Measurements from ENCODE around the gene HNRNPR. TPM values are rescaled to one million over a fixed set of nuclear protein-coding genes. Genes with fewer than 3 reads are reported as not detected.

Gene HNRNPR
- total and polyA plus RNA-seq, 8 donors, result 84.3 to 277 (median 224) TPM

DNA sequence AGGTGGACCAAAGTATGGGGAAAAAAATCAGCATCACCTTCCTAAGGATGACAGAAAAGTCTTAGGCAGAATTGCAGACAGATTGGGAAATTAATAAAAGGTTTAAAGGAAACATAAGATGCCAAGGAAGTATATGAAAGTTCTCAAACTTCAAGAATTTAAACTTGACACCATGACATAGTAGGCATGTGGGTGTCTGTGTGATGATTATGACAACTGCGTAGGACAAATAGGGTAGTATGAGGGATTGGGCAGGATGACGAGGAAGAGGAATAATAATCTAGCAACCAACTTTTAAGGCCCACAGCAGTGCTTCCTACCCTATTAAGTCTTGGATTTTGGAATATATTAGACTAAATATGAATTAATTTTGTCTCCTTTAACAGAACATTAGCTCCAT is 52.4 kb downstream of the HNRNPR start:
- Histone ChIP-seq H3K9me3 (no peaks in the 10 kb centered on the region), H3K27me3 (no peaks in the 10 kb centered on the region), H3K4me1 (peaks cover 0 to 22% of the 10 kb centered on the region in 2 donors), H3K27ac (no peak overlapping the region), H3K36me3 (peaks cover 0 to 27% of the 10 kb centered on the region in 2 donors), H3K4me3 (no peak overlapping the region)
- intact Hi-C loops (cut with DNase I), result no loop called here
- no peak for DNase-seq
- TF ChIP-seq, protein P1, sequence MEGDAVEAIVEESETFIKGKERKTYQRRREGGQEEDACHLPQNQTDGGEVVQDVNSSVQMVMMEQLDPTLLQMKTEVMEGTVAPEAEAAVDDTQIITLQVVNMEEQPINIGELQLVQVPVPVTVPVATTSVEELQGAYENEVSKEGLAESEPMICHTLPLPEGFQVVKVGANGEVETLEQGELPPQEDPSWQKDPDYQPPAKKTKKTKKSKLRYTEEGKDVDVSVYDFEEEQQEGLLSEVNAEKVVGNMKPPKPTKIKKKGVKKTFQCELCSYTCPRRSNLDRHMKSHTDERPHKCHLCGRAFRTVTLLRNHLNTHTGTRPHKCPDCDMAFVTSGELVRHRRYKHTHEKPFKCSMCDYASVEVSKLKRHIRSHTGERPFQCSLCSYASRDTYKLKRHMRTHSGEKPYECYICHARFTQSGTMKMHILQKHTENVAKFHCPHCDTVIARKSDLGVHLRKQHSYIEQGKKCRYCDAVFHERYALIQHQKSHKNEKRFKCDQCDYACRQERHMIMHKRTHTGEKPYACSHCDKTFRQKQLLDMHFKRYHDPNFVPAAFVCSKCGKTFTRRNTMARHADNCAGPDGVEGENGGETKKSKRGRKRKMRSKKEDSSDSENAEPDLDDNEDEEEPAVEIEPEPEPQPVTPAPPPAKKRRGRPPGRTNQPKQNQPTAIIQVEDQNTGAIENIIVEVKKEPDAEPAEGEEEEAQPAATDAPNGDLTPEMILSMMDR (IDR thresholded peaks at IDR 0.05), result no peak
- ATAC-seq, result no peak

DNA sequence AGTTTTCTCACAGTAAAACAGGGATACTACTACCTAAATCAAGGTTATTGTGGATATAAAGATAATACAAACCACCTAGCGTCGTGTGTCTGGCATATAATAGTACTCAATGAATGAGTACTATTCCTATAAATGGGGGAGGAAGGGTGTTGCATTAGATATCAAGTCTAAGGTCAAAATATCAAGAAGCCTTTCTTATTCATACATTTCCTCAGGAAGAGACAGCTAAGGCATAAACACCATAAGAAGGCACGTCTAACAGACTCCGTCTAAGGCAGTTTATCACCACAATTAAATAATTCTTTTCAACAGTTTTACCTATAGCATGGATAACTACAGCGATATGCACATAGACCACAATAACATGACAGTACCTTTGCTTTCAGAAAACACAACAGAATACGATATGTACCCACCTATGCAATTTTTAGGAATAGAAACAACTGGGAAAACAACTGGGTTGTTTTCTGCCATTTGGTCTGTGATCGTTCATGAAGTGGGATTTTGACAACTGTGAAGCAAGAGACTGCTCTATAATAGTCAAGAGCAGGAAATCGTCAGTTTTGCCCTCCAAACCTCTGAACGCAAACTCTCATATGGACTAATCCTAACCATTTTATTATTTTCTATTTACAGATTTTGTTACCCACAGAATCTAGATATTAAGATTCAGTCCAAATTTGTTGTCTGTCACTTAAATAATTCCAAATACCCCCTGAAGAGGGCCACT is 53.1 kb downstream of the HNRNPR start:
- no peaks in the 10 kb centered on the region for H3K27me3 ChIP-seq
- no peak for DNase-seq
- TF ChIP-seq, protein P1 (IDR thresholded peaks at IDR 0.05), result no peak
- no peak overlapping the region for H3K4me3 ChIP-seq
- intact Hi-C loops (cut with DNase I), result no loop called here
- H3K4me1 ChIP-seq, result peaks cover 0 to 22% of the 10 kb centered on the region in 2 donors
- H3K36me3 ChIP-seq, result peaks cover 0 to 27% of the 10 kb centered on the region in 2 donors
- peak overlapping the region in 1 of 2 donors; percentile 39 for H3K27ac ChIP-seq
- no peaks in the 10 kb centered on the region for H3K9me3 ChIP-seq
- ATAC-seq, result no peak

DNA sequence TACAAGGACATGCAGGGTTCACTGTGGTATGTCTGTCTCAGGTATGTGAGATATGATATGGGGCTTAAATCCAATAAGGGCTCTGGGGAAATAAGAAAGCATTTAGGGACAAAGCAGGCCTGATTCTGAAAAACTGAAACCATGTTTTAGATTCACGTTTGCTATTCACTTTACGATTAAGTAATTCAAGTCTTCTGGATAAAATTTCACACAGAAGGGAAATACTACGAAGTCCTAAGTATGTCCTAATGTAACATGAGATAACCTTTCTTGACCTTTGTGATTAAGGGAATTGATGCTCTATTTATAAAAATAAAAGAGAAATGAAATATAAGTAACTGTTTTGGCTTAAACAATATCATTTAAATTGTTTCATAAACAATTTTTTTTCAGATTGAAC is 55.4 kb downstream of the HNRNPR start:
- TF ChIP-seq, protein P1 (IDR thresholded peaks at IDR 0.05), result no peak
- H3K4me3 ChIP-seq, result no peak overlapping the region
- DNase-seq, result no peak
- no peak for ATAC-seq
- no peaks in the 10 kb centered on the region for H3K27me3 ChIP-seq
- no peaks in the 10 kb centered on the region for H3K9me3 ChIP-seq
- intact Hi-C loops (cut with DNase I), result no loop called here
- peaks cover 6 to 24% of the 10 kb centered on the region in 2 donors for H3K4me1 ChIP-seq
- H3K36me3 ChIP-seq, result peaks cover 0 to 19% of the 10 kb centered on the region in 2 donors
- H3K27ac ChIP-seq, result peak overlapping the region in 1 of 2 donors; percentile 11

DNA sequence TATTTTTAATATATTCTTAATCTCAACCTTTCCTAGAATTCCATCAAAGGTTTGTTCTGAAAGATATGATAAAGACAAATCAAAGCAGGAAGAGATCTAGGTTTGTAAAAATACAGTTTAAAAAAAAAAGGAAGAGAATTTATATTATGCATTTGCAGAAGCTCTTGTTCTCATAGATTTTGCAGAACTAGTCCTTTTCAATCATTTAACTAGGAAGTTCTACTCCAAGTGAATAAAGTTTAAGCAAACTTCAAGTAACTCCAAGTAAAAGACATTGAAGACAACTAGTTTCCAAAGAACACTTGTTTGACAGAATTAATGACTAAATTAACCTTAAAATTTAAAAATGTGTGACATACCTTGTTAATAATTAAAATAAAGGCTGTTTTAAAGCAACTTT is 55.9 kb downstream of the HNRNPR start:
- Histone ChIP-seq H3K9me3 (no peaks in the 10 kb centered on the region), H3K36me3 (peaks cover 0 to 19% of the 10 kb centered on the region in 2 donors), H3K27me3 (no peaks in the 10 kb centered on the region), H3K4me3 (no peak overlapping the region), H3K4me1 (peaks cover 9 to 29% of the 10 kb centered on the region in 2 donors), H3K27ac (peak overlapping the region in 1 of 2 donors; percentile 11)
- TF ChIP-seq, protein P1 (IDR thresholded peaks at IDR 0.05), result no peak
- intact Hi-C loops (cut with DNase I), result no loop called here
- ATAC-seq (no peak), DNase-seq (no peak)

DNA sequence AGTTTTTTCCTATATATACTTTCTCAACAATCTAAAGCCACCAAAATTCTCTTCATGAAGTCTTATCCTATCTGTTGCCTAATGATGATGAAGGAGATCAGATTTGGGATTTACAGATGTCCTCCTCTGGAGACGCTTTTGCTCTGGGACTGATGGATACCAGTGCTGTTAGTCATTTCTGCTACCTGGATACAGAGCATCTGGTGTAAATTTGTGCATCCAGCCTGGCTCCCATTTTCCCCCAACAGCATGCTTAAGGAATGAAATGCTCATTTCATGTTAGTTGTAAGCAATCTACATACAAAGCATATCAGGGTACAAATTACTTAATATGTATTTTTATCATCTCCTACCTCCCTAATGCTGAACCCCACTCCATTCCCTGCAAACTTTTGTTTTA is 57.7 kb downstream of the HNRNPR start:
- TF ChIP-seq, protein P1 (IDR thresholded peaks at IDR 0.05), result no peak
- no peak overlapping the region for H3K27ac ChIP-seq
- peaks cover 0 to 27% of the 10 kb centered on the region in 2 donors for H3K36me3 ChIP-seq
- DNase-seq (no peak), ATAC-seq (no peak)
- no peaks in the 10 kb centered on the region for H3K27me3 ChIP-seq
- no peaks in the 10 kb centered on the region for H3K9me3 ChIP-seq
- peaks cover 9 to 36% of the 10 kb centered on the region in 2 donors for H3K4me1 ChIP-seq
- intact Hi-C loops (cut with DNase I), result no loop called here
- no peak overlapping the region for H3K4me3 ChIP-seq

Data from left lung (tissue), 10 donors.